HuH-7 (cell line): ENCODE data around the gene EGLN2.
A peak's percentile ranks its signal among the peaks of the same experiment; 100 is the strongest.
"Not testable (repeated sequence)": the region's sequence is repeated elsewhere in the genome, so short reads cannot be mapped to it uniquely, and the experiment has no call there.

Experiments used
- DNase-seq: peaks from one replicate; pipeline ENCODE4 v3.0.0; 2011; ENCODE audit warnings: low spot score

The EGLN2 gene

GRCh38 chr19:40776932-40777644, 21.9 kb upstream of the EGLN2 start:
- DNase-seq = peak; percentile 91

- DNase-seq = no peak
Observed at GRCh38 chr19:40777645-40777936, 21.4 kb upstream of the EGLN2 start.

DNA sequence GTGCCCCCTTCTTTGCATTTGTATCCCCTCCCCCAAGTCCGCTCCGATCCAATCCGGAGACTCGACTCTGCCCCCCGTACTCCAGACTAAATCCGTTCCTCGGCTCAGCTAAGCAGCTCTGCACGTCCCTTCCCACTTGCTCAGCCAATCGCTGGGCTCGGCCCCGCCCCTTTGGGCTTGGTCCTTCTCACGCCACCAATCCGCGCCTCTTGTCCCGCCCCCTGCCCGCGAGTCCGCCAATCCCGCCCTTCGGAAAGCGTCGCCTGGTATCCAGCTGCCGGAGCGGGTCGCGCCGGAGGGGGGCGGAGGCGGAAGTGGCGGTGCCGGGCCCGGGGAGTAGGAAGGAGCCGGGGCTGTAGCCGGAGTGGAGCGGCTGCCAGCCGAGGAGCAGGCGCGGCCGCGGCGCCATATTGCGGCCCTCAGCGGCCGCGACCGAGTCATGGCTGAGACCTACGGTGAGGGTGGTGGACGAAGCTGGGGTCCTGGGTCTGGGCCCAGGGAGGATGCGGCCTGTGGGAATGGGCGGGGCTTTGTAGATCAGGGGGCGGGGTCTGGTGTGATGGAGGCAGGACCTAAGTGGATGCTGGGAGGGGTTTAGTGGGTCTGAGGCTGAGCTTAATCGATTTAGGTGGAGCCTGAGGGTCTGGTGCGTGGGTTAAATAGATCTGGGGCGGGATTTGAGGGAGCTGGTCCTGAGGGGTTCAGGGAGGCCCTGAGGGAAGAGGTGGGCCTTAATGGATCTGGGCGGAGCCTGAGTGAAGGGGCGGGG, 20.9 kb upstream of the EGLN2 start, which contains the start of gene RAB4B:
TSS of gene RAB4B (plus strand) at position 311 of the 769 bp plus-strand sequence. CDS start at position 440, 129 bp downstream.
- peak; percentile 97 for DNase-seq

- no peak for DNase-seq
Observed at GRCh38 chr19:40778706-40779284, 20.2 kb upstream of the EGLN2 start.

DNA sequence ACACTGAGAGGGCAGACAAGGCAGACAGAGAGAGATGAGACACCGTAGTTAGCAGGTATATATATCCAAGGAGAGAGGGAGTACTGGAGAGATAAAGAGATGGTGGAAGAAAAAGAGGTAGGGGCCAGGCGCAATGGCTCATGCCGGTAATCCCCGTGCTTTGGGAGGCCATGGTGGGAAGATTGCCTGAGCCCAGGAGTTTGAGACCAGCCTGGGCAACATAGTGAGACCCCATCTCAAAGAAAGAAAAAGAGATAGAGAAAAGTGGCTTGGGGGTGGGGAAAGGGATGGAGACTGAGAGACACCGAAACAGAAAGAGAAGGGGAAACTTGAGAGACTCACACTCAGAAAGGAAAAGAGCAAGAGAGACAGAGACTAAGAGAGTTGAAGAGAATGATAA, 18.4 kb upstream of the EGLN2 start:
- no peak for DNase-seq

- no peak for DNase-seq
Observed at GRCh38 chr19:40781140-40781539, 17.9 kb upstream of the EGLN2 start.

GRCh38 chr19:40783711-40784110, 15.3 kb upstream of the EGLN2 start:
- no peak for DNase-seq

DNA sequence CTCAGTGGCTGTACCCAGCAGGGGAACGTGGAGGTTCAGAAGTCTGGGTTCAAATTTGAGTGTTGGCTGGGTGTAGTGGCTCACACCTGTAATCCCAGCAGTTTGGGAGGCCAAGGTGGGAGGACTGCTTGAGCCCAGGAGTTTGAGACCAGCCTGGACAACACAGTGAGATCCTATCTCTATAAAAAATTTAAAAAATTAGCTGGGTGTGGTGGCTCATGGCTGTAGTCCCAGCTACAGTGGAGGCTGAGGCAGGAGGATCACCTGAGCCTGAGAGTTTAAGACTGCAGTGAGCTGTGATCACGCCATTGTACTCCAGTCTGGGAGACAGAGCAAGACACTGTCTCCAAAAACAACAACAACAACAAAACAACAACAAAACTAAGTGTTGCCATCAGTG, 14.8 kb upstream of the EGLN2 start:
- not testable (repeated sequence) for DNase-seq

- no peak for DNase-seq
Observed at GRCh38 chr19:40785526-40785925, 13.5 kb upstream of the EGLN2 start.

- no peak for DNase-seq
Observed at GRCh38 chr19:40786060-40787037, 12.6 kb upstream of the EGLN2 start.

- no peak for DNase-seq
Observed at GRCh38 chr19:40791349-40791748, 7.6 kb upstream of the EGLN2 start.

- no peak for DNase-seq
Observed at GRCh38 chr19:40791996-40792395, 7.0 kb upstream of the EGLN2 start.

- DNase-seq = no peak
Observed at GRCh38 chr19:40797166-40797962, 1.6 kb upstream of the EGLN2 start.

DNA sequence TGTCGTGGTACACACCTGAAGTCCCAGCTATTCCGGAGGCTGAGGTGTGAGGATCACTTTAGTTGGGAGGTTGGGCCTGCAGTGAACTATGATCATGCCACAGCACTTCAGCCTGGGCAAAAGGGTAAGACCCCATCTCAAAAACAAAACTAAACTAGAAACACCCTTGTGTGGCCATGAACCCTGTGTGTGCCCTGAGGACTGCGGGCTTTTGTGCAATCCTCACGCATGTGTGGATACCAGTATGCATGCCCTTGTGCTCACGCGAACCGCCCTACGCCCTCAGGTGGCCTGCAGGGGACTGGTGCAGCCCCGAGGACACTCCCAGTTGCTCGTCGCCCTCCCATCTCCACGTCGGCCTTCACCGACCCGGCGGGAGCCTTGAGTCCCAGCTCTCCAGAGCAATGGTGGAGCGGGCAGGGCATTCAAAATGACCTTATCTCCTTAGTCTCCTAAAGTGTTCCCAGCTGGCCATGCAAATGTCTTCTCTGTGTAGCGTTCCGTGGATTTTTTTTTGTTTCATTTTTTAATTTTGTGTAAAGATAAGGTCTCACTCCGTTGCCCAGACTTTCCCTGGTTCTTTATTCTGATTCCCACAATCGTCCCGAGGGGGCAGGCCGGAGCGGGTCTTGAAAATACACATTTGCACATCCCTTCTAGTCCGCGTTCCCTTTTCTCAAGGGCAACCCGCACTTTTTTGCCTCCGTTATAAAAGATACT, 868 bp upstream of the EGLN2 start:
- DNase-seq = peak; percentile 97

- peak; percentile 50 for DNase-seq
Observed at GRCh38 chr19:40799558-40800338, 757 bp downstream of the EGLN2 start.

DNA sequence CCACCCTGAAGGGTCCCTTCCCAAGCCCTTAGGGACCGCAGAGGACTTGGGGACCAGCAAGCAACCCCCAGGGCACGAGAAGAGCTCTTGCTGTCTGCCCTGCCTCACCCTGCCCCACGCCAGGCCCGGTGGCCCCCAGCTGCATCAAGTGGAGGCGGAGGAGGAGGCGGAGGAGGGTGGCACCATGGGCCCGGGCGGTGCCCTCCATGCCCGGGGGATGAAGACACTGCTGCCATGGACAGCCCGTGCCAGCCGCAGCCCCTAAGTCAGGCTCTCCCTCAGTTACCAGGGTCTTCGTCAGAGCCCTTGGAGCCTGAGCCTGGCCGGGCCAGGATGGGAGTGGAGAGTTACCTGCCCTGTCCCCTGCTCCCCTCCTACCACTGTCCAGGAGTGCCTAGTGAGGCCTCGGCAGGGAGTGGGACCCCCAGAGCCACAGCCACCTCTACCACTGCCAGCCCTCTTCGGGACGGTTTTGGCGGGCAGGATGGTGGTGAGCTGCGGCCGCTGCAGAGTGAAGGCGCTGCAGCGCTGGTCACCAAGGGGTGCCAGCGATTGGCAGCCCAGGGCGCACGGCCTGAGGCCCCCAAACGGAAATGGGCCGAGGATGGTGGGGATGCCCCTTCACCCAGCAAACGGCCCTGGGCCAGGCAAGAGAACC, 1.5 kb downstream of the EGLN2 start:
- no peak for DNase-seq

- DNase-seq = no peak
Observed at GRCh38 chr19:40800997-40801377, 2.0 kb downstream of the EGLN2 start.

- no peak for DNase-seq
Observed at GRCh38 chr19:40801426-40802299, 2.7 kb downstream of the EGLN2 start.
